Esophagus squamous epithelium (tissue), 5 donors: ENCODE data around the gene GALNT7. TPM values are rescaled to one million over a fixed set of nuclear protein-coding genes. Genes with fewer than 3 reads are reported as not detected.
"Not testable (repeated sequence)": the region's sequence is repeated elsewhere in the genome, so short reads cannot be mapped to it uniquely, and the experiment has no call there.

ENCODE experiments used
- DNase-seq: peaks from one replicate; lab custom pipeline; 2025; lab: John Stamatoyannopoulos, UW
- H3K27ac ChIP-seq, 4 donors: fragments of 200-600 bp; sonication (generic); one replicate each; pipeline ENCODE4 v1.5.1; 2016 to 2019; ENCODE audit warnings: mild to moderate bottlenecking in 1 of 4
- H3K27me3 ChIP-seq, 4 donors: fragments of 200-600 bp; sonication (generic); 1 replicate in 3 of 4; 2 replicates in 1 of 4; pipeline versions ENCODE4 v1.5.1 to v1.6.0; 2017 to 2021; ENCODE audit warnings: antibody characterized with exemption in 1 of 4
- H3K36me3 ChIP-seq, 3 donors: fragments of 200-600 bp; sonication (generic); one replicate each; pipeline ENCODE4 v1.5.1; 2016 to 2019
- H3K4me1 ChIP-seq, 3 donors: fragments of 200-600 bp; sonication (generic); one replicate each; pipeline ENCODE4 v1.5.1; 2017 to 2019
- H3K4me3 ChIP-seq, 4 donors: fragments of 200-600 bp; sonication (generic); 1 replicate in 3 of 4; 2 replicates in 1 of 4; pipeline ENCODE4 v1.5.1; 2016 to 2019; ENCODE audit warnings: mild to moderate bottlenecking in 2 of 4, moderate library complexity in 1 of 4
- H3K9me3 ChIP-seq, 3 donors: fragments of 200-600 bp; sonication (generic); one replicate each; pipeline ENCODE4 v1.5.1; 2016 to 2019
- CTCF ChIP-seq, 6 experiments: fragments of 450-650 bp in 4 of 6; fragments of 200-600 bp in 2 of 6; sonication (generic) in 2 of 6; IDR thresholded peaks; one replicate each; pipeline ENCODE4 v1.5.1; 2016 to 2019; ENCODE audit warnings: antibody characterized with exemption in 6 of 6, mild to moderate bottlenecking in 4 of 6, moderate library complexity in 4 of 6
- POLR2A ChIP-seq, 4 donors: fragments of 450-650 bp; IDR thresholded peaks; one replicate each; pipeline ENCODE4 v1.6.1; 2017; ENCODE audit warnings: antibody characterized with exemption in 4 of 4, mild to moderate bottlenecking in 4 of 4, moderate library complexity in 3 of 4
- WGBS, 2 donors: methylation state at CpG; one replicate each; pipeline ENCODE4 v1.1.5; 2018; 5-methylcytosine and 5-hydroxymethylcytosine counted together
- intact Hi-C: fragments of 100-400 bp; cut with DNase I; formaldehyde crosslinking; loops from one replicate; pipeline ENCODE4 v1.15.0; 2022
- total RNA-seq, 4 donors: library from RNA; depleted of rRNA; stranded (reverse); fragments of >200 nt; gene quantifications; one replicate each; pipeline ENCODE4 v1.1.0, GENCODE V29; 2016
- donor health status: DM: yes; HTN: yes; CAD: no.

GALNT7 gene
- total RNA-seq, 4 donors from 2014 or later: 17.9 to 33.8 (median 23.6) TPM

- no peak overlapping the region for H3K27ac ChIP-seq
- DNase-seq: no peak
- peaks cover 5 to 56% (median 6%) of the 10 kb centered on the region in 3 donors for H3K4me1 ChIP-seq
- H3K9me3 ChIP-seq: no peaks in the 10 kb centered on the region
- TF ChIP-seq POLR2A (IDR thresholded peaks at IDR 0.05) (no peak), CTCF (IDR thresholded peaks at IDR 0.05) (no peak)
- 92 to 93% methylated on average over 6 of the region's 6 CpGs for WGBS, 2 donors
- intact Hi-C loops: loop anchor here (10.0 kb wide), 1 partner anchor 79 kb away; no protein-coding TSS in a partner anchor
- no peak overlapping the region for H3K4me3 ChIP-seq
- H3K36me3 ChIP-seq: no peaks in the 10 kb centered on the region
- no peaks in the 10 kb centered on the region for H3K27me3 ChIP-seq
Observed at GRCh38 chr4:173176010-173176409, 7.4 kb downstream of the GALNT7 start.

- Histone ChIP-seq H3K4me3 (no peak overlapping the region), H3K27me3 (no peaks in the 10 kb centered on the region), H3K9me3 (no peaks in the 10 kb centered on the region), H3K36me3 (no peaks in the 10 kb centered on the region), H3K4me1 (peaks cover 0 to 55% (median 0%) of the 10 kb centered on the region in 3 donors), H3K27ac (no peak overlapping the region)
- 76 to 79% methylated on average over 3 of the region's 3 CpGs for WGBS, 2 donors
- DNase-seq: no peak
- no peak for TF ChIP-seq POLR2A (IDR thresholded peaks at IDR 0.05)
- no peak for TF ChIP-seq CTCF (IDR thresholded peaks at IDR 0.05)
- intact Hi-C loops: loop anchor here (10.0 kb wide), 1 partner anchor 78 kb away; no protein-coding TSS in a partner anchor
Observed at GRCh38 chr4:173177232-173177631, 8.6 kb downstream of the GALNT7 start.

- Histone ChIP-seq H3K27me3 (no peaks in the 10 kb centered on the region), H3K9me3 (no peaks in the 10 kb centered on the region), H3K36me3 (no peaks in the 10 kb centered on the region), H3K27ac (no peak overlapping the region), H3K4me3 (no peak overlapping the region), H3K4me1 (peaks cover 0 to 48% (median 0%) of the 10 kb centered on the region in 3 donors)
- DNase-seq: no peak
- 78 to 96% methylated on average over 1 of the region's 1 CpG for WGBS, 2 donors
- intact Hi-C loops: loop anchor here (10.0 kb wide), 1 partner anchor 77 kb away; no protein-coding TSS in a partner anchor
- TF ChIP-seq POLR2A (IDR thresholded peaks at IDR 0.05) (no peak), CTCF (IDR thresholded peaks at IDR 0.05) (no peak)
Observed at GRCh38 chr4:173178144-173178543, 9.5 kb downstream of the GALNT7 start.

GRCh38 chr4:173181848-173182247, 13.2 kb downstream of the GALNT7 start:
- Histone ChIP-seq H3K4me1 (peaks cover 0 to 34% (median 4%) of the 10 kb centered on the region in 3 donors), H3K27ac (no peak overlapping the region), H3K36me3 (no peaks in the 10 kb centered on the region), H3K4me3 (no peak overlapping the region), H3K9me3 (no peaks in the 10 kb centered on the region), H3K27me3 (no peaks in the 10 kb centered on the region)
- DNase-seq: no peak
- intact Hi-C loops: no loop called here
- TF ChIP-seq POLR2A (IDR thresholded peaks at IDR 0.05) (no peak), CTCF (IDR thresholded peaks at IDR 0.05) (no peak)
- WGBS, 2 donors: 83 to 87% methylated on average over 3 of the region's 3 CpGs

DNA sequence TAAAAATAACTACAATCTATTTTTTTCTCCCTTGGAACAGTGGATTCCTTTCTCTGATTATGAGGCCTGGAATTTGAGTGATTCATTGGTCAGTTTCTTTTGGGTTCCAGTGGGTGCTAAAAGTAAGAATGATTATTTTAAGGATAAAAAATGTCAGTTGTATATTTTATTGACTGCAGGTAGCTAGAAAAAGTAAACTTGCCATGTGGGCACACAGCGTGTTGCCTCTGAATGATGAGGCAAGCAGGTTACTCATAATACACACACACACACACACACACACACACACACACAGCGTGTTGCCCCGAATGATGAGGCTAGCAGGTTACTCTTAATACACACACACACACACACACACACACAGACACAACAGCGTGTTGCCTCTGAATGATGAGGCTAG, 13.8 kb downstream of the GALNT7 start:
- intact Hi-C loops: no loop called here
- H3K4me3 ChIP-seq: no peak overlapping the region
- H3K27me3 ChIP-seq: no peaks in the 10 kb centered on the region
- no peaks in the 10 kb centered on the region for H3K36me3 ChIP-seq
- TF ChIP-seq POLR2A (IDR thresholded peaks at IDR 0.05) (no peak), CTCF (IDR thresholded peaks at IDR 0.05) (no peak)
- no peak for DNase-seq
- H3K4me1 ChIP-seq: peaks cover 0 to 34% (median 4%) of the 10 kb centered on the region in 3 donors
- no peaks in the 10 kb centered on the region for H3K9me3 ChIP-seq
- 54 to 69% methylated on average over 4 of the region's 4 CpGs for WGBS, 2 donors
- H3K27ac ChIP-seq: no peak overlapping the region

- H3K4me3 ChIP-seq, intact Hi-C loops, DNase-seq, H3K27ac ChIP-seq, H3K27me3 ChIP-seq, H3K9me3 ChIP-seq, H3K36me3 ChIP-seq: not testable (repeated sequence)
- peaks cover 0 to 34% (median 4%) of the 10 kb centered on the region in 3 donors for H3K4me1 ChIP-seq
- no CpG with 5 or more reads among the region's 50 CpGs for WGBS, 2 donors
Observed at GRCh38 chr4:173183659-173184247, 15.1 kb downstream of the GALNT7 start.
